ENCODE measurements around the gene PPP2R3C.

DNA sequence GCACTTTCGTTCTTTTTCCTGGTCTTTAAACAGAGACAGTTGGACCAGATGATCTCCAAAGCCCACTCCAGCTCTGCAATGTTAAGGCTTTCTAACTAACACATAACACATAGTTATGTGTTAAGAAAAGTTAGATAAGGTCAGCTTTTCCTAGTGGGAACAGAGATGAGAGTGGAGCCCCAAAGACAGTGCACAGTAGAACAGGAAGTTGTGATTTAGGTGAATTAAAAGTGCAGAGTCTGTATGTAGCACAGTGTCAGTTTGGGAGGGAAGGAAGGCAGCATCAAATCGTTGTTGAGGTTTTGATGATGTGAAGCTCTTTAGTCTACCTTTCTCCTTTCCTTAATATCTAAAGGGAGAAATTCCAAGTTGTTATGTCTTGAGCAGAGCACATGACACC lies 32.2 kb upstream of the PPP2R3C start:
- TF ChIP-seq MAX (IDR thresholded peaks at IDR 0.05) (no peak), TAF1 (IDR thresholded peaks at IDR 0.05; ENCODE audit: low read depth) (no peak), FOXM1 (IDR thresholded peaks at IDR 0.05; ENCODE audit: borderline replicate concordance, low read depth) (no peak), TCF12 (IDR thresholded peaks at IDR 0.05; ENCODE audit: low read depth) (no peak), RAD21 (IDR thresholded peaks at IDR 0.05; ENCODE audit: low read depth) (no peak), YY1 (IDR thresholded peaks at IDR 0.05; ENCODE audit: low read depth) (no peak), REST (IDR thresholded peaks at IDR 0.05; ENCODE audit: low read depth) (no peak), EP300 (IDR thresholded peaks at IDR 0.05; ENCODE audit: borderline replicate concordance) (no peak), TEAD4 (IDR thresholded peaks at IDR 0.05) (no peak), NFIC (IDR thresholded peaks at IDR 0.05) (no peak), CEBPB (IDR thresholded peaks at IDR 0.05) (no peak), CREB1 (IDR thresholded peaks at IDR 0.05; ENCODE audit: low read depth) (no peak)
- TF ChIP-seq, protein P1, sequence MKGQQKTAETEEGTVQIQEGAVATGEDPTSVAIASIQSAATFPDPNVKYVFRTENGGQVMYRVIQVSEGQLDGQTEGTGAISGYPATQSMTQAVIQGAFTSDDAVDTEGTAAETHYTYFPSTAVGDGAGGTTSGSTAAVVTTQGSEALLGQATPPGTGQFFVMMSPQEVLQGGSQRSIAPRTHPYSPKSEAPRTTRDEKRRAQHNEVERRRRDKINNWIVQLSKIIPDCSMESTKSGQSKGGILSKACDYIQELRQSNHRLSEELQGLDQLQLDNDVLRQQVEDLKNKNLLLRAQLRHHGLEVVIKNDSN (IDR thresholded peaks at IDR 0.05): no peak
